HepG2 (cell line): ENCODE data around the gene KIF26B.

ENCODE experiments used
- CEBPB ChIP-seq: IDR thresholded peaks from 2 replicates; pipeline ENCODE4 v1.6.1; 2011; ENCODE audit warnings: low read depth, low read length, improper control_type of control experiment, borderline replicate concordance
- ZNF773 ChIP-seq: sonication (generic); formaldehyde crosslinking; IDR thresholded peaks from 2 replicates; pipeline ENCODE4 v1.4.0; 2020; ENCODE audit warnings: missing genetic modification reagents, borderline replicate concordance
- TF ChIP-seq, protein P1 (sequence below): sonication (generic); formaldehyde crosslinking; IDR thresholded peaks from 2 replicates; pipeline ENCODE4 v1.5.0; 2020; ENCODE audit warnings: mild to moderate bottlenecking, missing genetic modification reagents, moderate library complexity
- TF ChIP-seq, protein P2 (sequence below): sonication (generic); formaldehyde crosslinking; conservative IDR thresholded peaks from 2 replicates; pipeline ENCODE4 v1.4.0; 2020; ENCODE audit warnings: mild to moderate bottlenecking, missing genetic modification reagents, moderate library complexity

DNA sequence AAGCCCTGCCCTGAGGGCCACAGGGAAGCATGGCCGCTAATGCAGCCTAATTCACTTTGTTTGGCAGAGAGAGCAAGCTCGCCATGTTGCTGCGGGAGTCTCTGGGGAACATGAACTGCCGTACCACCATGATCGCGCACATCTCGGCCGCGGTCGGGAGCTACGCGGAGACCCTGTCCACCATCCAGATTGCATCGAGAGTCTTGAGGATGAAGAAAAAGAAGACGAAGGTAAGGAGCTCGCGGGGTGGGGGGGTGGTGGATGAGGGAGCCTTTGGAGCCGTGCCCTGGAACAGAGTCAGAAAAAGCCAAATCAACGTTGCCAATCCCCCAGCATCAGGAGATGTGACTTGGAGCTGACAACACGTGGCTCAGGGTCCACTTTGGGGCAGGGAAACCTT lies 529.4 kb downstream of the KIF26B start:
- TF ChIP-seq, protein P1, sequence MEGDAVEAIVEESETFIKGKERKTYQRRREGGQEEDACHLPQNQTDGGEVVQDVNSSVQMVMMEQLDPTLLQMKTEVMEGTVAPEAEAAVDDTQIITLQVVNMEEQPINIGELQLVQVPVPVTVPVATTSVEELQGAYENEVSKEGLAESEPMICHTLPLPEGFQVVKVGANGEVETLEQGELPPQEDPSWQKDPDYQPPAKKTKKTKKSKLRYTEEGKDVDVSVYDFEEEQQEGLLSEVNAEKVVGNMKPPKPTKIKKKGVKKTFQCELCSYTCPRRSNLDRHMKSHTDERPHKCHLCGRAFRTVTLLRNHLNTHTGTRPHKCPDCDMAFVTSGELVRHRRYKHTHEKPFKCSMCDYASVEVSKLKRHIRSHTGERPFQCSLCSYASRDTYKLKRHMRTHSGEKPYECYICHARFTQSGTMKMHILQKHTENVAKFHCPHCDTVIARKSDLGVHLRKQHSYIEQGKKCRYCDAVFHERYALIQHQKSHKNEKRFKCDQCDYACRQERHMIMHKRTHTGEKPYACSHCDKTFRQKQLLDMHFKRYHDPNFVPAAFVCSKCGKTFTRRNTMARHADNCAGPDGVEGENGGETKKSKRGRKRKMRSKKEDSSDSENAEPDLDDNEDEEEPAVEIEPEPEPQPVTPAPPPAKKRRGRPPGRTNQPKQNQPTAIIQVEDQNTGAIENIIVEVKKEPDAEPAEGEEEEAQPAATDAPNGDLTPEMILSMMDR (CRISPR knock-in tag) = no peak
- TF ChIP-seq ZNF773 (CRISPR knock-in tag) (no peak), CEBPB (no peak)
- TF ChIP-seq, protein P2, sequence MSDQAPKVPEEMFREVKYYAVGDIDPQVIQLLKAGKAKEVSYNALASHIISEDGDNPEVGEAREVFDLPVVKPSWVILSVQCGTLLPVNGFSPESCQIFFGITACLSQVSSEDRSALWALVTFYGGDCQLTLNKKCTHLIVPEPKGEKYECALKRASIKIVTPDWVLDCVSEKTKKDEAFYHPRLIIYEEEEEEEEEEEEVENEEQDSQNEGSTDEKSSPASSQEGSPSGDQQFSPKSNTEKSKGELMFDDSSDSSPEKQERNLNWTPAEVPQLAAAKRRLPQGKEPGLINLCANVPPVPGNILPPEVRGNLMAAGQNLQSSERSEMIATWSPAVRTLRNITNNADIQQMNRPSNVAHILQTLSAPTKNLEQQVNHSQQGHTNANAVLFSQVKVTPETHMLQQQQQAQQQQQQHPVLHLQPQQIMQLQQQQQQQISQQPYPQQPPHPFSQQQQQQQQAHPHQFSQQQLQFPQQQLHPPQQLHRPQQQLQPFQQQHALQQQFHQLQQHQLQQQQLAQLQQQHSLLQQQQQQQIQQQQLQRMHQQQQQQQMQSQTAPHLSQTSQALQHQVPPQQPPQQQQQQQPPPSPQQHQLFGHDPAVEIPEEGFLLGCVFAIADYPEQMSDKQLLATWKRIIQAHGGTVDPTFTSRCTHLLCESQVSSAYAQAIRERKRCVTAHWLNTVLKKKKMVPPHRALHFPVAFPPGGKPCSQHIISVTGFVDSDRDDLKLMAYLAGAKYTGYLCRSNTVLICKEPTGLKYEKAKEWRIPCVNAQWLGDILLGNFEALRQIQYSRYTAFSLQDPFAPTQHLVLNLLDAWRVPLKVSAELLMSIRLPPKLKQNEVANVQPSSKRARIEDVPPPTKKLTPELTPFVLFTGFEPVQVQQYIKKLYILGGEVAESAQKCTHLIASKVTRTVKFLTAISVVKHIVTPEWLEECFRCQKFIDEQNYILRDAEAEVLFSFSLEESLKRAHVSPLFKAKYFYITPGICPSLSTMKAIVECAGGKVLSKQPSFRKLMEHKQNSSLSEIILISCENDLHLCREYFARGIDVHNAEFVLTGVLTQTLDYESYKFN = no peak
